HepG2 (cell line): ENCODE results near the gene TBKBP1. TPM values are rescaled to one million over a fixed set of nuclear protein-coding genes. Genes with fewer than 3 reads are reported as not detected.

Experiments used
- ATAC-seq: fragments of 200-7000 bp; cut with Tn5 transposase; 3 replicates; pipeline ENCODE4 v1.9.1; 2020; ENCODE audit warnings: mild to moderate bottlenecking, moderate library complexity
- BruUV-seq: library from RNA; stranded (reverse); fragments of 400-500 nt; replicated peaks from 2 replicates; lab custom pipeline; 2021; lab: Mats Ljungman, UMichigan
- CTCF ChIA-PET: fragments of 300-600 bp; formaldehyde crosslinking; extraction: SDS; loops from one replicate; lab custom pipeline; 2021; ENCODE audit warnings: low total read pairs, inconsistent platforms, low intra/inter-chr PET ratio; lab: Yijun Ruan, JAX
- POLR2A ChIA-PET: fragments of 350-600 bp; sonication (Branson Sonifier 250); formaldehyde crosslinking; loops from one replicate; lab custom pipeline; 2020; ENCODE audit warnings: antibody characterized with exemption, inconsistent platforms; lab: Yijun Ruan, JAX
- DNase-seq: peaks from one replicate; pipeline ENCODE4 v3.0.0-alpha.2; 2015; ENCODE audit warnings: low spot score
- FAIRE-seq: peaks from 3 replicates; lab custom pipeline; 2011; peaks lifted over from hg19 to GRCh38; lab: Jason Lieb, UNC
- H2AFZ ChIP-seq: one replicate; pipeline ENCODE4 v1.6.1; 2011; ENCODE audit warnings: low read length, inconsistent platforms
- H3K27ac ChIP-seq: fragments of 300-600 bp; 3 replicates; pipeline ENCODE4 v1.8.0; 2011; ENCODE audit warnings: mixed run types, mild to moderate bottlenecking, mixed read lengths, low read length, inconsistent platforms; ENCODE audit not compliant: insufficient read depth; ENCODE audit errors: extremely low read length
- H3K27me3 ChIP-seq, 2 experiments: fragments of 200-600 bp in 1 of 2; 2 replicates in 1 of 2; 3 replicates in 1 of 2; pipeline versions ENCODE4 v1.6.0 to v1.8.0; 2011; ENCODE audit warnings: low read length in 2 of 2, mild to moderate bottlenecking in 2 of 2, moderate library complexity in 2 of 2, inconsistent platforms in 1 of 2; ENCODE audit not compliant: insufficient read depth in 2 of 2, control insufficient read depth in 1 of 2
- H3K36me3 ChIP-seq, 2 experiments: fragments of 200-600 bp in 1 of 2; replicated peaks in 1 of 2; 2 replicates in 1 of 2; 3 replicates in 1 of 2; pipeline versions ENCODE4 v1.5.1 to v1.8.0; 2011; ENCODE audit warnings: low read length in 2 of 2, inconsistent platforms in 1 of 2; ENCODE audit not compliant: insufficient read depth in 2 of 2, control insufficient read depth in 1 of 2
- H3K4me1 ChIP-seq: 2 replicates; pipeline ENCODE4 v1.5.1; 2012; ENCODE audit warnings: low read length, inconsistent platforms; ENCODE audit not compliant: insufficient read depth
- H3K4me2 ChIP-seq: 2 replicates; pipeline ENCODE4 v1.6.0; 2011; ENCODE audit warnings: low read depth, low read length, inconsistent platforms
- H3K4me3 ChIP-seq, 3 experiments: fragments of 200-600 bp in 1 of 3; sonication (generic), shearing (Covaris generic) in 1 of 3; replicated peaks in 1 of 3; 2 replicates each; pipeline ENCODE4 v1.5.1; 2011 to 2016; ENCODE audit warnings: low read length in 3 of 3, inconsistent platforms in 2 of 3, low read depth in 2 of 3, mild to moderate bottlenecking in 2 of 3, control low read depth in 1 of 3, mixed read lengths in 1 of 3; ENCODE audit not compliant: insufficient read depth in 1 of 3
- H3K79me2 ChIP-seq: one replicate; pipeline ENCODE4 v1.6.1; 2011; ENCODE audit warnings: low read length, inconsistent platforms; ENCODE audit not compliant: insufficient read depth
- H3K9ac ChIP-seq: 2 replicates; pipeline ENCODE4 v1.6.0; 2011; ENCODE audit warnings: mild to moderate bottlenecking, low read depth, low read length, inconsistent platforms; ENCODE audit not compliant: insufficient read depth
- H3K9me3 ChIP-seq: 2 replicates; pipeline ENCODE4 v1.5.1; 2012; ENCODE audit warnings: mild to moderate bottlenecking, low read length
- H4K20me1 ChIP-seq: 2 replicates; pipeline ENCODE4 v1.6.0; 2011; ENCODE audit warnings: inconsistent platforms, mild to moderate bottlenecking, low read length, moderate library complexity; ENCODE audit not compliant: insufficient read depth
- ARHGAP35 ChIP-seq: sonication (generic); formaldehyde crosslinking; IDR thresholded peaks from 2 replicates; pipeline ENCODE4 v1.9.0; 2022; ENCODE audit warnings: mild to moderate bottlenecking, inconsistent platforms, moderate library complexity, missing genetic modification reagents, borderline replicate concordance
- ATAD3A ChIP-seq: sonication (generic); formaldehyde crosslinking; IDR thresholded peaks from 2 replicates; pipeline ENCODE4 v1.4.0; 2020; ENCODE audit warnings: missing genetic modification reagents
- DNMT1 ChIP-seq: sonication (generic); formaldehyde crosslinking; IDR thresholded peaks from 2 replicates; pipeline ENCODE4 v1.5.1; 2020; ENCODE audit warnings: mild to moderate bottlenecking, missing genetic modification reagents
- KLF11 ChIP-seq: IDR thresholded peaks from 2 replicates; pipeline ENCODE4 v1.6.1; 2016; ENCODE audit warnings: missing compliant biosample characterization
- MIER2 ChIP-seq: IDR thresholded peaks from 2 replicates; pipeline ENCODE4 v1.6.1; 2016; ENCODE audit warnings: missing biosample characterization, missing genetic modification reagents
- MTA3 ChIP-seq: sonication (generic); formaldehyde crosslinking; IDR thresholded peaks from 2 replicates; pipeline ENCODE4 v1.4.0; 2020; ENCODE audit warnings: missing genetic modification reagents
- ZMYM4 ChIP-seq: sonication (generic); formaldehyde crosslinking; IDR thresholded peaks from 2 replicates; pipeline ENCODE4 v1.8.1; 2023; ENCODE audit warnings: mild to moderate bottlenecking, missing genetic modification reagents
- ZNF225 ChIP-seq: sonication (generic); formaldehyde crosslinking; IDR thresholded peaks from 2 replicates; pipeline ENCODE4 v1.4.0; 2020; ENCODE audit warnings: mild to moderate bottlenecking, missing genetic modification reagents
- ZNF570 ChIP-seq: sonication (generic); formaldehyde crosslinking; IDR thresholded peaks from 2 replicates; pipeline ENCODE4 v1.4.0; 2020; ENCODE audit warnings: mild to moderate bottlenecking, missing genetic modification reagents, borderline replicate concordance
- ZNF672 ChIP-seq: sonication (generic); formaldehyde crosslinking; IDR thresholded peaks from 2 replicates; pipeline ENCODE4 v1.8.1; 2022; ENCODE audit warnings: missing genetic modification reagents
- WGBS: methylation state at CpG from one replicate; pipeline ENCODE4 v1.1.6; 2017; ENCODE audit warnings: low lambda C conversion rate; 5-methylcytosine and 5-hydroxymethylcytosine counted together
- in situ Hi-C: cut with HindIII; loops from 2 replicates; pipeline ENCODE4 v1.10.0; 2017; ENCODE audit warnings: low pct_unique_long_range_greater_than_20kb; ENCODE audit not compliant: extremely low pct_ligation_motif_present
- intact Hi-C: fragments of 100-400 bp; cut with micrococcal nuclease; formaldehyde crosslinking; loops from one replicate; pipeline ENCODE4 v1.10.0; 2022; ENCODE audit not compliant: unreplicated experiment
- polyA plus RNA-seq, 8 experiments: library from polyadenylated mRNA; depleted of rRNA in 3 of 8; stranded (reverse) in 7 of 8; unstranded in 1 of 8; fragments of >200 nt; fragmentation: Illumina TruSeq in 4 of 8; extraction: Trizol in 4 of 8; gene quantifications; 2 replicates each; pipeline versions ENCODE4 v1.2.1 to v1.2.3, GENCODE V29; 2011 to 2016; ENCODE audit warnings: low read depth in 4 of 8, missing spikeins in 1 of 8, mixed read lengths in 1 of 8; ENCODE audit not compliant: insufficient read depth in 1 of 8
- total RNA-seq, 5 experiments: library from RNA; depleted of rRNA; stranded (reverse); fragments of >200 nt; fragmentation: Illumina TruSeq; extraction: Trizol; gene quantifications; 2 replicates each; pipeline ENCODE4 v1.2.3, GENCODE V29; 2016; ENCODE audit warnings: low read depth in 1 of 5

TBKBP1 gene
- total and polyA plus RNA-seq, 2 of the 13 experiments (the other 11 are each of a cell fraction or from before 2014, with no cell fraction given): 2.6 to 7.0 TPM

DNA sequence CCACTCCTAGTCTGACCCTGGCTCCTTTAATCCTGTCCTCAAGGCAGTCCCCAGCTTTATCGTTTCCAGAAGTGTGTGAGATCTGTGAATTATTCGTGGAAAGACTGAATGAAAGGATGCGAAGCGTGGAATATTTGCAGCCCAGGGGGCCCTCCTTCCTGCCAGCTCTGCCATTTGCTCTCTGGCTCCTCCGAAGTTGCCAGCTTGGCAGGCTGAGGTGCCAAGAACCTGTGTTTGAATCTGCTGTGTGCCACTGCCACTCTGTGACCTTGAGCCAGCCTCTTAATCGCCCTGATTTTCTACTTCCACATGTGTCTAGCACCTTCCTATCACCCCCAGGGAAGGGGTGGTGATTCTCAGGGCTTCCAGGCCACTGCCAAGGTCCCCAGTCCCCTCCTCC lies 10.8 kb downstream of the TBKBP1 start:
- H3K4me2 ChIP-seq: no peak overlapping the region
- FAIRE-seq (no peak), ATAC-seq (no peak), DNase-seq (no peak)
- POLR2A ChIA-PET: no interaction called here
- H3K4me1 ChIP-seq: no peaks in the 10 kb centered on the region; the same call in 1 of the 2 replicates
- no peaks in the 10 kb centered on the region for H4K20me1 ChIP-seq
- no peak overlapping the region for H3K27ac ChIP-seq
- no peak overlapping the region for H3K4me3 ChIP-seq
- CTCF ChIA-PET: no interaction called here
- in situ Hi-C loops (no loop called here), intact Hi-C loops (no loop called here)
- no TSS peak for BruUV-seq
- H3K36me3 ChIP-seq: 0 out of 5 replicates have a peak, but pooled peaks cover 0 to 1% of the 10 kb centered on the region in 2 experiments
- no peak for TF ChIP-seq ZNF225 (CRISPR knock-in tag)
- TF ChIP-seq ZNF570 (CRISPR knock-in tag): no peak
- TF ChIP-seq ATAD3A (CRISPR knock-in tag): no peak
- no peak for TF ChIP-seq DNMT1 (CRISPR knock-in tag)
- no peak for TF ChIP-seq ZMYM4 (CRISPR knock-in tag)
- TF ChIP-seq ARHGAP35 (CRISPR knock-in tag): no peak
- no peak for TF ChIP-seq MIER2 (CRISPR knock-in tag)
- TF ChIP-seq KLF11 (CRISPR knock-in tag): no peak
- TF ChIP-seq ZNF672: no peak
- TF ChIP-seq MTA3 (CRISPR knock-in tag): no peak
- no peaks in the 10 kb centered on the region for H3K27me3 ChIP-seq
- no peak overlapping the region for H3K9ac ChIP-seq
- no peaks in the 10 kb centered on the region for H3K79me2 ChIP-seq
- no peak overlapping the region for H2AFZ ChIP-seq
- 74% methylated on average over 6 of the region's 6 CpGs for WGBS
- no peaks in the 10 kb centered on the region for H3K9me3 ChIP-seq
